Right atrium auricular region (tissue), 2 donors: ENCODE results near the gene RASL11B. TPM values are rescaled to one million over a fixed set of nuclear protein-coding genes. Genes with fewer than 3 reads are reported as not detected.
A peak's percentile ranks its signal among the peaks of the same experiment; 100 is the strongest.

Experiments
- DNase-seq: peaks from one replicate; pipeline ENCODE4 v3.0.0-alpha.2; 2019; ENCODE audit warnings: low spot score
- H3K27ac ChIP-seq, 2 donors: fragments of 200-600 bp; sonication (generic); 1 replicate in 1 of 2; 2 replicates in 1 of 2; pipeline ENCODE4 v1.5.1; 2016 to 2019
- H3K27me3 ChIP-seq, 2 donors: fragments of 200-600 bp; sonication (generic); one replicate each; pipeline versions ENCODE4 v1.5.1 to v1.6.0; 2017 to 2019
- H3K36me3 ChIP-seq: fragments of 200-600 bp; sonication (generic); one replicate; pipeline ENCODE4 v1.5.1; 2016
- H3K4me1 ChIP-seq, 2 donors: fragments of 200-600 bp; sonication (generic); one replicate each; pipeline versions ENCODE4 v1.5.1 to v1.6.0; 2017 to 2019
- H3K4me3 ChIP-seq, 2 donors: fragments of 200-600 bp; sonication (generic); 1 replicate in 1 of 2; 2 replicates in 1 of 2; pipeline ENCODE4 v1.5.1; 2017 to 2019; ENCODE audit warnings: mild to moderate bottlenecking in 1 of 2, moderate library complexity in 1 of 2
- H3K9me3 ChIP-seq, 2 donors: fragments of 200-600 bp; sonication (generic); one replicate each; pipeline ENCODE4 v1.5.1; 2019
- total RNA-seq, 2 donors: library from RNA; depleted of rRNA; stranded (reverse); fragments of >200 nt; gene quantifications; one replicate each; pipeline ENCODE4 v1.1.0, GENCODE V29; 2016
- TF ChIP-seq, protein P1 (sequence below), 2 donors: fragments of 200-600 bp; sonication (generic); IDR thresholded peaks; one replicate each; pipeline ENCODE4 v1.5.1; 2019; ENCODE audit warnings: antibody characterized with exemption in 2 of 2

The RASL11B gene, protein sequence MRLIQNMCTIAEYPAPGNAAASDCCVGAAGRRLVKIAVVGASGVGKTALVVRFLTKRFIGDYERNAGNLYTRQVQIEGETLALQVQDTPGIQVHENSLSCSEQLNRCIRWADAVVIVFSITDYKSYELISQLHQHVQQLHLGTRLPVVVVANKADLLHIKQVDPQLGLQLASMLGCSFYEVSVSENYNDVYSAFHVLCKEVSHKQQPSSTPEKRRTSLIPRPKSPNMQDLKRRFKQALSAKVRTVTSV
- total RNA-seq, result 10 to 100 TPM; 10.9 to 12.2 TPM

DNA sequence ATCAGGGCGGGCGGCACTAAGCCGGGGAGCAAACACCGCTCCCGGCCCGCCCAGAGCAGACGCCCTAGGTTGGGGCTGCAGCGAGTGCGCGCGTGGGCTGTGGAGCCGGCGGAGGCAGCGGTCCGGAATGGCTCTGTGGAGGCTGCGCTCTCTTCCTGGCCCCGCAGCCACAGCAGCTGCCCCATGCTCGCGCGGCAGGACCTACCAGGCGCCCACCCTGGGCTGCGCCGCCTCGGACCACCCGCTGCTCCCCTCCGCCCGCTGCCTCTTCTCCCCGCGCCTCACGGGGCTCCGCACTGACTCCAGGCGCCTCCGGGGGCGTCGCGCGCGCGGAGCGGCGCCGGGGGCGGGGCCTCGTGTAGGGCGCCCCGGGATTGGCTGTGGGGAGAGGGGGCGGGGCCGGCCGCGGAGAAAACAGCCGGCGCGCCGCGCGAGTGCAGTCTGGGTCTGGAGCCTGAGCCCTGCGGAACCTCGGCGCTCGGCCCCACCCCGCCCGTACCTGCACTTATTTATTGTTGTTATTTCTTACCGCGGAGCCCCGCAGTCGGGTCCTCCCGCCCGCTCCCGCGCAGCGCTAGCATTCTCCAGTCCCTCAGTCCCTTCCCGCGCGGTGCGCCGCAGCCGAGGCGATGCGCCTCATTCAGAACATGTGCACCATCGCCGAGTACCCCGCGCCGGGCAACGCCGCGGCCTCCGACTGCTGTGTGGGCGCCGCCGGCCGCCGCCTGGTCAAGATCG is at the start of gene RASL11B:
TSS of gene RASL11B (plus strand) at position 439 of the 738 bp plus-strand sequence. CDS start at position 630, 191 bp downstream.
- Histone ChIP-seq H3K4me3 (peak within 1 kb of the TSS; percentile 79 to 82), H3K27me3 (no peaks in the 10 kb centered on the region), H3K9me3 (peaks cover 0 to 8% of the 10 kb centered on the region in 2 donors), H3K36me3 (peaks cover 12% of the 10 kb centered on the region), H3K4me1 (peaks cover 0 to 38% of the 10 kb centered on the region in 2 donors), H3K27ac (peak within 1 kb of the TSS; percentile 84 to 85)
- TF ChIP-seq, protein P1, sequence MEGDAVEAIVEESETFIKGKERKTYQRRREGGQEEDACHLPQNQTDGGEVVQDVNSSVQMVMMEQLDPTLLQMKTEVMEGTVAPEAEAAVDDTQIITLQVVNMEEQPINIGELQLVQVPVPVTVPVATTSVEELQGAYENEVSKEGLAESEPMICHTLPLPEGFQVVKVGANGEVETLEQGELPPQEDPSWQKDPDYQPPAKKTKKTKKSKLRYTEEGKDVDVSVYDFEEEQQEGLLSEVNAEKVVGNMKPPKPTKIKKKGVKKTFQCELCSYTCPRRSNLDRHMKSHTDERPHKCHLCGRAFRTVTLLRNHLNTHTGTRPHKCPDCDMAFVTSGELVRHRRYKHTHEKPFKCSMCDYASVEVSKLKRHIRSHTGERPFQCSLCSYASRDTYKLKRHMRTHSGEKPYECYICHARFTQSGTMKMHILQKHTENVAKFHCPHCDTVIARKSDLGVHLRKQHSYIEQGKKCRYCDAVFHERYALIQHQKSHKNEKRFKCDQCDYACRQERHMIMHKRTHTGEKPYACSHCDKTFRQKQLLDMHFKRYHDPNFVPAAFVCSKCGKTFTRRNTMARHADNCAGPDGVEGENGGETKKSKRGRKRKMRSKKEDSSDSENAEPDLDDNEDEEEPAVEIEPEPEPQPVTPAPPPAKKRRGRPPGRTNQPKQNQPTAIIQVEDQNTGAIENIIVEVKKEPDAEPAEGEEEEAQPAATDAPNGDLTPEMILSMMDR (IDR thresholded peaks at IDR 0.05), result peak in 1 of 2 donors; percentile 47
- DNase-seq, result peak; percentile 87

DNA sequence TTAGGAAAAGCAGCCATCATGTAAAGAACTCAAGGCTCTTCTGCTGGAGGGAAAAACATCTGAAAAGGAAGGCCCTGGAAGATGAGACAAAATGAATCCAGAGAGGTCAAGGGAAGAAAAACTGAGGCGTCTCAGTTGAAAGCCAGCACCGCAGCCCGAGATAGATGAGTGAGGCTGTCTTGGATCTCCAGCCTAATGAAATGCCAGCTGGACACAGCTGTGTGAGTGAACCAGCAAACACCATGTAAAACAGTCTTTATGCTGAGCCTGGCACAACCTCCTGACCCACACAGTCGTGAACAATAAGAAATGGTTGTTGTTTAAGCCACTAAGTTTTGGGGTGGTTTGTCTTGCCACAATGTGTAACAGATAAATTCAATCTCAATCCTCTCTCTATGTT is 48.6 kb upstream of the RASL11B start:
- TF ChIP-seq, protein P1 (IDR thresholded peaks at IDR 0.05), result no peak
- no peak for DNase-seq
- Histone ChIP-seq H3K4me3 (no peak overlapping the region), H3K27ac (no peak overlapping the region), H3K27me3 (no peaks in the 10 kb centered on the region), H3K4me1 (no peaks in the 10 kb centered on the region), H3K36me3 (no peaks in the 10 kb centered on the region), H3K9me3 (no peaks in the 10 kb centered on the region)

DNA sequence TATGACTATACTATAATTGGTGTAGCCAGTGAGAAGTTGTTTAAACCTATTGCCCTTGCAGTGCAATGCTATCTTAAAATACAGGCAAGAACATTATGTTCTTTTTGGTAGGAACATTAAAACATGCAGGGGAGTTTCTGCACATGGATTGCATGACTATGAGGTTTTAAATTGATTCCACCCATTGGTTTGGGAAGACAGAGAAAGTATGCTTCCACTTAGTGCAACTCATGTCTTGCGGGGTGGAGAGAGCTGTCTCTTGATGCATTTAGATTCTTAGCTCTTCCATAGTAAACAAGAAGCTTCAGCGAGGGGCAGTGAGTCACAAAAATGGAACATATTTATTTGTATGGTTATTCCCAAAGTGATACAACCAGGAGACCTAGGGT is 39.5 kb upstream of the RASL11B start:
- Histone ChIP-seq H3K27ac (peak overlapping the region in 1 of 2 donors; percentile 36), H3K4me1 (peaks cover 0 to 31% of the 10 kb centered on the region in 2 donors), H3K27me3 (no peaks in the 10 kb centered on the region), H3K36me3 (no peaks in the 10 kb centered on the region), H3K4me3 (no peak overlapping the region), H3K9me3 (no peaks in the 10 kb centered on the region)
- TF ChIP-seq, protein P1 (IDR thresholded peaks at IDR 0.05), result no peak
- DNase-seq, result no peak

DNA sequence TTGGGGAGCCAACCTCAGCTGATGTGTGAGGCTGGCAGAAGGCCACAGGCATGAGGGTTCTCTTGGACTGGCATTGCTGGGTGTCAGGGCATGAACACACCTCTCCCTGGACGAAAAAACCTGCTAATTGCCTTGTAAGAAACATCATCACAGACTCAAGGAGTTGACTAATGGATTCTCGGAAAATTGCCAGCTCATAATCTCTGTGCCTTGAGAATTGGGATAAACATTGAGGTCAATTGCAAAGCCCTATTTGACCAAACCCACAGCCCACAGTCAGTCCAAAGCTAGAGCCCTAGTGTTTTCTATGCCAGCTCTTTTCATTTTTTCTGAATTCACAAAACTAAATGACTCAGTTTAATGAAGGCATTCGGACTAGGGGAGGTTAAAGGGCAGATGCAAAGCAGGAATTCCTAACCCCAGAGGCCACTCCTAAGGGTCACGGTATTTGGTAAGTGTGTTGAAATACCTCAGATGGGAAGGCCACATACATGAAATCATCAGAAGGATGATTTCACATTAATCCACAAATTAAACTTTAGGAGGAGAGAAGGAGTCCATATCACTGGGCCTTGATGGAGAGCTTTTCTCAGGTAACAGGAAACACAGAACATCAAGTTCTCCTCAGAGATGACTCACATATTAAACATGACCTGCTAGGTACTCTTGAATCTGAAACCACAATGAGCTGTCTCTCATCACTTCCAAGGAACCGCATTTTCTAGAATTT is 39.0 kb upstream of the RASL11B start:
- TF ChIP-seq, protein P1 (IDR thresholded peaks at IDR 0.05), result no peak
- no peaks in the 10 kb centered on the region for H3K36me3 ChIP-seq
- no peaks in the 10 kb centered on the region for H3K9me3 ChIP-seq
- no peak for DNase-seq
- no peaks in the 10 kb centered on the region for H3K27me3 ChIP-seq
- H3K4me1 ChIP-seq, result peaks cover 0 to 31% of the 10 kb centered on the region in 2 donors
- H3K27ac ChIP-seq, result peak overlapping the region; percentile 36 to 72
- no peak overlapping the region for H3K4me3 ChIP-seq

DNA sequence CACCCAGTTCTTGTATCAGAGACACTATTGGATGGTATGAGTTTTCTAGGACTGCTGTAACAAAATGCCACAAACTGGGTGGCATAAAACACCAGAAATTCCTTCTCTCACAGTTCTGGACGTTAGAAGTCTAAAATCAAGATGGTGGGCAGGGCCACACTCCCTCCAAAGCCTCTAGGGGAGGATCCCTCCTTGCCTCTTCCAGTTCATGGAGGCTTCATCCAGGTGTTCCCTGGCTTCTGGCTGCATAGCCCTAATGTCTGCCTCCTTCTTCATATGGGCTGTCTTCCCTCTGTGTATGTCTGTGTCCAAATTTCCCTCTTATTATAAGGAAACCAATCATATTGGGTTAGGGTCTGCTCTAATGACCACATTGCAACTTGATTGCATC is 38.4 kb upstream of the RASL11B start:
- Histone ChIP-seq H3K27ac (peak overlapping the region; percentile 36 to 72), H3K9me3 (no peaks in the 10 kb centered on the region), H3K4me3 (no peak overlapping the region), H3K27me3 (no peaks in the 10 kb centered on the region), H3K4me1 (peaks cover 0 to 31% of the 10 kb centered on the region in 2 donors), H3K36me3 (no peaks in the 10 kb centered on the region)
- TF ChIP-seq, protein P1 (IDR thresholded peaks at IDR 0.05), result no peak
- DNase-seq, result no peak
